Activated T-cell treated with anti-CD3 and anti-CD28 coated beads, Interleukin-2, amount 50 U/mL, for 24 hours (primary cell): ENCODE data around the gene LMF2.

ENCODE experiments used
- DNase-seq: peaks from one replicate; pipeline ENCODE4 v3.0.0-alpha.2; 2020
- H3K27ac Mint-ChIP-seq: 2 replicates; pipeline ENCODE4 v1.8.0; 2020; ENCODE audit warnings: mild to moderate bottlenecking, mixed read lengths
- H3K27me3 Mint-ChIP-seq: 2 replicates; pipeline ENCODE4 v1.8.0; 2020; ENCODE audit warnings: mixed read lengths
- H3K36me3 Mint-ChIP-seq: 2 replicates; pipeline ENCODE4 v1.8.0; 2020; ENCODE audit warnings: low read depth, mixed read lengths
- H3K4me1 Mint-ChIP-seq: 2 replicates; pipeline ENCODE4 v1.8.0; 2020; ENCODE audit warnings: low read depth, mixed read lengths
- H3K4me3 Mint-ChIP-seq: 2 replicates; pipeline ENCODE4 v1.8.0; 2020; ENCODE audit warnings: mild to moderate bottlenecking, moderate library complexity, mixed read lengths
- H3K9me3 Mint-ChIP-seq: 2 replicates; pipeline ENCODE4 v1.8.0; 2020; ENCODE audit warnings: mixed read lengths

Gene LMF2, protein sequence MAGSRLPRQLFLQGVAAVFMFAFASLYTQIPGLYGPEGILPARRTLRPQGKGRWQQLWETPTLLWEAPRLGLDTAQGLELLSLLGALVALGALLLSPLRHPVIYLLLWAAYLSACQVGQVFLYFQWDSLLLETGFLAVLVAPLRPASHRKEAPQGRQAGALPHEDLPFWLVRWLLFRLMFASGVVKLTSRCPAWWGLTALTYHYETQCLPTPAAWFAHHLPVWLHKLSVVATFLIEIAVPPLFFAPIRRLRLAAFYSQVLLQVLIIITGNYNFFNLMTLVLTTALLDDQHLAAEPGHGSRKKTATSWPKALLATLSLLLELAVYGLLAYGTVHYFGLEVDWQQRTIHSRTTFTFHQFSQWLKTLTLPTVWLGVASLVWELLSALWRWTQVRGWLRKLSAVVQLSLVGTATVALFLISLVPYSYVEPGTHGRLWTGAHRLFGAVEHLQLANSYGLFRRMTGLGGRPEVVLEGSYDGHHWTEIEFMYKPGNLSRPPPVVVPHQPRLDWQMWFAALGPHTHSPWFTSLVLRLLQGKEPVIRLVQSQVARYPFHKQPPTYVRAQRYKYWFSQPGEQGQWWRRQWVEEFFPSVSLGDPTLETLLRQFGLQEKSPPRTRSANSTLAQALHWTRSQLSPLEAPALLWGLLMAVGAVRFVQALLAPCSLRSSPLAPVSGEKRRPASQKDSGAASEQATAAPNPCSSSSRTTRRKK

DNA sequence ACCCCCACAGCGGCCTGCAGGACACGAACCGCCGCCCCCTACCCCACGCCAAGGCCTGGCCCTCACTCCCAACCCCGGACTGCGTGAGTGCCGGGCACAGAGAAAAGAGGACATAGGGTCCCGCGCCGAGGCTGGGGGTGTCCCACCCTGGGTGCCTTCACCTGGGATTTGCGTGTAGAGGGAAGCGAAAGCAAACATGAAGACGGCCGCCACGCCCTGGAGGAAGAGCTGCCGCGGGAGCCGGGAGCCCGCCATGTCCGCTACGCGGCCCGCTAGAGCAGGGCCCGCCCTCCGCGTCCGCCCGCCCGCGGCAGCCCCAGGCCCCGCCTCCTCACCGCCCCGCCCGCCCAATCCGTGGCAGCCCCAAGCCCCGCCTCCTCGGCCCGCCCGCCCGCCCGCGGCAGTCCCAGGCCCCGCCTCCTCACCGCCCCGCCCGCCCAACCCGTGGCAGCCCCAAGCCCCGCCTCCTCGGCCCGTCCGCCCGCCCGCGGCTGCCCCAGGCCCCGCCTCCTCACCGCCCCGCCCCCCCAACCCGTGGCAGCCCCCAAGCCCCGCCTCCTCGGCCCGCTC, at the start of gene LMF2:
TSS of gene LMF2 (minus strand) at position 282 of the 570 bp plus-strand sequence. CDS start at position 255, 27 bp downstream.
- H3K27ac Mint-ChIP-seq: peak within 1 kb of the TSS; percentile 98
- H3K36me3 Mint-ChIP-seq: peaks cover 61% of the 10 kb centered on the region
- H3K4me3 Mint-ChIP-seq: peak within 1 kb of the TSS; percentile 98
- no peaks in the 10 kb centered on the region for H3K9me3 Mint-ChIP-seq
- peak; percentile 98 for DNase-seq
- H3K27me3 Mint-ChIP-seq: no peaks in the 10 kb centered on the region
- peaks cover 20% of the 10 kb centered on the region for H3K4me1 Mint-ChIP-seq

GRCh38 chr22:50556703-50557102, 49.2 kb upstream of the LMF2 start:
- Mint-ChIP-seq H3K4me3 (no peak overlapping the region), H3K27ac (no peak overlapping the region), H3K9me3 (no peaks in the 10 kb centered on the region), H3K27me3 (no peaks in the 10 kb centered on the region), H3K4me1 (peaks cover 7% of the 10 kb centered on the region), H3K36me3 (no peaks in the 10 kb centered on the region)
- no peak for DNase-seq

GRCh38 chr22:50553310-50553709, 45.8 kb upstream of the LMF2 start:
- Mint-ChIP-seq H3K4me3 (no peak overlapping the region), H3K9me3 (no peaks in the 10 kb centered on the region), H3K36me3 (peaks cover 3% of the 10 kb centered on the region), H3K27me3 (no peaks in the 10 kb centered on the region), H3K4me1 (peaks cover 20% of the 10 kb centered on the region), H3K27ac (no peak overlapping the region)
- no peak for DNase-seq

- Mint-ChIP-seq H3K36me3 (peaks cover 3% of the 10 kb centered on the region), H3K4me3 (no peak overlapping the region), H3K4me1 (peaks cover 26% of the 10 kb centered on the region), H3K9me3 (no peaks in the 10 kb centered on the region), H3K27ac (no peak overlapping the region), H3K27me3 (no peaks in the 10 kb centered on the region)
- DNase-seq: no peak
Measured at GRCh38 chr22:50551160-50551752, 43.8 kb upstream of the LMF2 start.

DNA sequence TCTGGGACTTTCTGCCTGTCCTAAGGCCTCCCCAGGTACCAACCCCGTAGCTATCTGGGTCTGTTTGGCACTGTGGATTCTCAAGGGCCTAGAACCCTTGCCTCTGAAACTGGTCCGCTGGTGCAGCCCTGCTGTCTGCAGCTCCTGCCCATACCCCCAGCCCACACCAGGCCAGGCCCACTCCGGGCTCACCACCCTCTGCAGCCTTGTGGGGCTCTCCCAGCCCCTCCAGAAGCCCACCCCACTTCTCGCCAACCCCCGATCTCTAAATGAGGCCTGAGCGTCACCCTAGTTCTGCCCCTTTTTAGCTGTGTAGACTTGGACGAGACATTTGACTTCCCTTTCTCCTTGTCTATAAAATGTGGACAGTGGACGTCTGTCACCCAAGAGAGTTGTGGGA, 42.9 kb upstream of the LMF2 start:
- Mint-ChIP-seq H3K9me3 (no peaks in the 10 kb centered on the region), H3K4me1 (peaks cover 34% of the 10 kb centered on the region), H3K27ac (peak overlapping the region; percentile 85), H3K27me3 (no peaks in the 10 kb centered on the region), H3K36me3 (peaks cover 3% of the 10 kb centered on the region), H3K4me3 (peak overlapping the region; percentile 67)
- no peak for DNase-seq

- H3K27ac Mint-ChIP-seq: peak overlapping the region; percentile 84
- H3K27me3 Mint-ChIP-seq: no peaks in the 10 kb centered on the region
- no peak for DNase-seq
- H3K36me3 Mint-ChIP-seq: peaks cover 3% of the 10 kb centered on the region
- H3K4me1 Mint-ChIP-seq: peaks cover 47% of the 10 kb centered on the region
- H3K9me3 Mint-ChIP-seq: no peaks in the 10 kb centered on the region
- peak overlapping the region; percentile 78 for H3K4me3 Mint-ChIP-seq
Measured at GRCh38 chr22:50548921-50549790, 41.7 kb upstream of the LMF2 start.

DNA sequence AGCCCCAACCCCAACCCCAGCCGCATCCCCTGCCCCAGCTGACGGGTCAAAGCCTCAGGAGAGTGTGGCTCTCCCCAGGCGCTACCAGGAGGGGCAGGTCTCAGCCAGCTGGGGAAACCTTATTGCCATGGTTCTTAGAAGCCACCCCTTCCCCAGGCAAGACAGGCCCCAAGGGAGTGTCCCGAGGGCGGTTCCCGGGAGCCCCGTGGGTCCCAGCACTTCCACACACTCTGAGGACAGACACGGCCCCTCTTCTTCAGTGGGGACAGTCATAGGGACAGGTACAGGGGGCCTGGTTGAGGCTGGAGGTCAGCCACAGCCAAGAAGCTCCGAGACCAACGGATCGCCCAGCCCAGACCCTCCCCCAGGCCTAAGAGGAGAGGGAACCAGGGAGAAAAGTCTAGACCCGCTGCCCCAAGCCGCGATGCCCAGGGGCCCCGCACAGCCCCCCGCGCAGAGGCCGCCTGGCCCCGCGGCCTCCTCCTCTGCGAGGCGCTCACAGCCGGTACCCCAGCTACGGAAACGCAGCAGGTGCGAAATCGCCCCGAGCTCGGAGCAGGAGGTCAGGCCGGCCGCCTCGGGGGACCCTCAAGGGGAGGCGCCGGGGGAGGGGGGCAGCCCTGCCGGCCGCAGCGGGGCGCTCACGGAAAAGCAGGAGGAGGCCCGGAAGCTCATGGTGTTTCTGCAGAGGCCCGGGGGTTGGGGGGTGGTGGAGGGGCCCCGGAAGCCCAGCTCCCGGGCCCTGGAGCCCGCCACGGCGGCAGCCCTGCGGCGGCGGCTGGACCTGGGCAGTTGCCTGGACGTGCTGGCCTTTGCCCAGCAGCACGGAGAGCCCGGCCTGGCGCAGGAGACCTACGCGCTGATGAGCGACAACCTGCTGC, 40.8 kb upstream of the LMF2 start:
- Mint-ChIP-seq H3K9me3 (no peaks in the 10 kb centered on the region), H3K4me3 (peak overlapping the region; percentile 69), H3K36me3 (peaks cover 3% of the 10 kb centered on the region), H3K27ac (peak overlapping the region; percentile 86), H3K4me1 (peaks cover 49% of the 10 kb centered on the region), H3K27me3 (no peaks in the 10 kb centered on the region)
- peak; percentile 82 for DNase-seq

GRCh38 chr22:50547263-50547985, 39.9 kb upstream of the LMF2 start:
- no peaks in the 10 kb centered on the region for H3K27me3 Mint-ChIP-seq

GRCh38 chr22:50546326-50547262, 39.1 kb upstream of the LMF2 start:
- H3K4me1 Mint-ChIP-seq: peaks cover 61% of the 10 kb centered on the region

More at GRCh38 chr22:50547263-50547985, 39.9 kb upstream of the LMF2 start:
- peaks cover 52% of the 10 kb centered on the region for H3K4me1 Mint-ChIP-seq
- DNase-seq: no peak
- H3K36me3 Mint-ChIP-seq: peaks cover 3% of the 10 kb centered on the region
- no peak overlapping the region for H3K27ac Mint-ChIP-seq
- H3K4me3 Mint-ChIP-seq: peak overlapping the region; percentile 46
- H3K9me3 Mint-ChIP-seq: no peaks in the 10 kb centered on the region

GRCh38 chr22:50545522-50546325, 38.2 kb upstream of the LMF2 start, which contains the start of gene KLHDC7B:
Gene KLHDC7B, plus strand, starts transcription at chr22:50545899. Its CDS starts 345 bp downstream, at chr22:50546244.
- Mint-ChIP-seq H3K4me3 (peak within 1 kb of the TSS; percentile 23), H3K9me3 (no peaks in the 10 kb centered on the region), H3K36me3 (peaks cover 3% of the 10 kb centered on the region), H3K27ac (peak within 1 kb of the TSS; percentile 72), H3K27me3 (no peaks in the 10 kb centered on the region), H3K4me1 (peaks cover 66% of the 10 kb centered on the region)
- DNase-seq: peak; percentile 58

More at GRCh38 chr22:50546326-50547262, 39.1 kb upstream of the LMF2 start:
- Mint-ChIP-seq H3K27ac (peak overlapping the region; percentile 50), H3K27me3 (no peaks in the 10 kb centered on the region), H3K4me3 (peak overlapping the region; percentile 23), H3K36me3 (peaks cover 3% of the 10 kb centered on the region), H3K9me3 (no peaks in the 10 kb centered on the region)
- no peak for DNase-seq

DNA sequence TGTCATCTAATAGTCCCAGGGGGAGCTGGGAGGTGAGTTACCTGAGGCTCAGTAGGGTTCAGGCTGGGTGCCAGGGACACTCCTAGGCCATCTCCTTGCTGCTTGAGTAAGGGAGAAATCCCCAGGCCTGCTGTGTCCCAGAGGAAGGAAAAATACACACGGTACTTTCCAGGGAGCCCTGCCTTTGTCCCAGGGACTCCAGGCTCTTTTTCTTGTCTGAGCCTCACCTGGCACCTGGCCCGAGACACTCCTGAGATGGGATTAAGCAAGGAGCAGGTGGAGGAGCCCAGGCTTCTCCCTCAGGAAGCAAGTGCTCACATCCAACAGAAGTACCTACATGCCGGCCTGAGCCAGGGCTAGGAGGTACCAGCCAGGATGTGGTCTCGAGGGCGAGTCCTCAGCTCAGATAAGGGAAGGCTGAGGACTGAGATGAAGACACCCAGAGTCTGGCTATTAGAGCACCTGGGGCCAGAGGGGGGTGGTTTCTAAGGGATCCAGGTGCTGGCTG, 37.3 kb upstream of the LMF2 start:
- Mint-ChIP-seq H3K27me3 (no peaks in the 10 kb centered on the region), H3K36me3 (no peaks in the 10 kb centered on the region), H3K27ac (peak overlapping the region; percentile 72), H3K4me3 (no peak overlapping the region), H3K9me3 (no peaks in the 10 kb centered on the region), H3K4me1 (peaks cover 64% of the 10 kb centered on the region)
- DNase-seq: peak; percentile 57
